Activated CD8-positive, alpha-beta memory T cell treated with anti-CD3 and anti-CD28 coated beads, Interleukin-2, amount 50 U/mL, for 1 hour (primary cell): ENCODE measurements around the gene RFX7.

Experiments
- DNase-seq: peaks from one replicate; pipeline ENCODE4 v3.0.0-alpha.2; 2020; ENCODE audit errors: extremely low read depth

Gene RFX7

GRCh38 chr15:56126409-56126808, 117.3 kb downstream of the RFX7 start:
- no peak for DNase-seq

GRCh38 chr15:56124391-56124790, 119.3 kb downstream of the RFX7 start:
- no peak for DNase-seq

GRCh38 chr15:56105855-56106254, 137.8 kb downstream of the RFX7 start:
- DNase-seq, result no peak

DNA sequence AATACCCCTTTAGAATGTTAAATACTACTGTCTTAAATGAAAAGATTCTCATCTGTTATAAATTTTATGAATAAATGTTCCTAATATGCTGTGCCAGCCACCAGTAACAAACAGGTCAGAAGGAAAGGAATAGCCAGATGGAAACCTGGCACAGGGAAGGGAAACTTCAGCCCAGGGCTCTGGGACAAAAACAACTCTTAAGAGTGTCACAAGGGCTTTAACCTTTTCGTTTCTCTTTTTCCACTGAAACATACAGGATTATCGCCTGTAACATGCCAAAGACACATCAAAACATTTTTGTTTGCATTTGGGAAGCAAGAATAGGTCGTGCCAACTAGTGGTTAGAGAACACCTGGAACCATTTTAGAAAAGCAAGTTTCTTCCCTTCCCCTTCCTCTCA, 141.2 kb downstream of the RFX7 start:
- no peak for DNase-seq

DNA sequence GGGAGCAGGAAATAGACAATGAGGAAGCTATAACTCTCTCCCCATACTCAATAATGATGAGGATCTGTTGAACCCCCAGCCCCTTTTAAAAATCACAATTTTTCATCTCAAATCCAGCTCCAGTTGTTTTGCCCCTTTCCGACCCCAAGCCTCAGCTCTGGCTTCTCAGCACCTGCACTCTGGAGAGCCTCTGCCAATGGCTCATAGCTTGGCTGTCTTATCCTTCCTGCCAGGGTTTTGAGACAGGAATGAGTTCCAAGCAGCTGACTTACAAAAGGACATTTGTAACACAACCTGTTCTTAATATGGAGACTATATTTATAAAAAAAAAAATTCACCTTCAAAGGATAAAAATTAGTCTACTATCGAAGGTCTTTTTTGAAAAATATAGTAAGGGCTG, 144.4 kb downstream of the RFX7 start:
- no peak for DNase-seq

GRCh38 chr15:56098195-56098863, 145.3 kb downstream of the RFX7 start:
- no peak for DNase-seq

- DNase-seq, result no peak
Observed at GRCh38 chr15:56095406-56095805, 148.3 kb downstream of the RFX7 start.

DNA sequence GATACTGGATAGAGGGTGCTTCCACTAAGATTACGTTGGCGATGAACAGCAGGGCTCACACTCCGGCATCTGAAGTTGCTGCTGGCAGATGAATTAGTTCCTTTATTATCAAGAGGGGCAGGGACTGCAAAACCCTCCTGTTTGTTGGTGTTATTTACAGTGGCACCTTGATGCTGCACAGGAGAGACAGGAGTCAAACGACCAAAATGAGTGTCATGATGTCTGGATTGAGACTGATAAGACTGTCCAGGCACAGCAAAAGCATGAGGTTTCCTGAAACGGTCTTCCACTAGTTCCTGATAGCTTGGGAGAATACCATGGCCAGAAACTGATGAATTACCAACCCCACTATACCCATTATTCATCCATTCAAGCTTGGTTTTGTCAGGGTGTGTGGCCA, 149.5 kb downstream of the RFX7 start:
- DNase-seq, result no peak

- DNase-seq, result no peak
Observed at GRCh38 chr15:56088389-56088788, 155.3 kb downstream of the RFX7 start.

DNA sequence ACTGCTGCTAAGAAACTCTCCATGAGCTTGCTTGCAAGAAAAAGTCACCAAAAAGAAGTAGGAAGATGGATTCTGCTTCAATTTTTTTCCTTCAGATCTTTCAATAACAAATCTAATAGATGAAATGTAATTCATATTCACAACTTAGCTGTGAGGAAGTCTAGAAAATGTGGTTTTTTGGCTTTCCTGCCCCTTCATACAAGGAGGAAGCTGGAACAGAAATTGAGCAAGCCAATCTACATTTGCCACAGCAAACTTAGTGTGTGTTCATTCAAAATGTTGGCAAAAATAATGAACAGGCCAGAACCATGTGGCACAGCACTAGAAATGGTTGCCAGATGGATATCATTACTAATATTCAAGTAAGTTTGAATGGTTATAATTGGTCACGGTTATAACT, 157.1 kb downstream of the RFX7 start:
- DNase-seq, result no peak

GRCh38 chr15:56082263-56082761, 161.4 kb downstream of the RFX7 start:
- no peak for DNase-seq

DNA sequence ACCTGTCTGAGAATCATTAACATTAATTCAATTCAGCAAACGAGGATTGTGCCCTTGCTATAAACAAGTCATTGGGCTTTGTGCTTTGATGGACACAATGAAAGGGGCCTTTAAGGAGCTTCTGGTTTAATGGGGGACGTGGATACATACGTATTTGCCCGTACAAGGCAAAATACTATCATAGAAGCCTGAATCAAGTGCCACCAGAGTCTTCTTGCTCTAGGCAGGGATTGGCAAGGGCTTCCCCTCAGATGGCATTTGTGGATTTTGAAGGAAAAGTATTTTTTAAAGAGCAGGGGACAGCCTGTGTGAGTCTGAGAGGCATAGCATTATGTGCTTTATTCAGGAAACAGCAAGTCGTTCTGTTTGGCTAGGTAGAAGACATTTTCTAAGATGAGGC, 166.6 kb downstream of the RFX7 start:
- DNase-seq, result no peak

DNA sequence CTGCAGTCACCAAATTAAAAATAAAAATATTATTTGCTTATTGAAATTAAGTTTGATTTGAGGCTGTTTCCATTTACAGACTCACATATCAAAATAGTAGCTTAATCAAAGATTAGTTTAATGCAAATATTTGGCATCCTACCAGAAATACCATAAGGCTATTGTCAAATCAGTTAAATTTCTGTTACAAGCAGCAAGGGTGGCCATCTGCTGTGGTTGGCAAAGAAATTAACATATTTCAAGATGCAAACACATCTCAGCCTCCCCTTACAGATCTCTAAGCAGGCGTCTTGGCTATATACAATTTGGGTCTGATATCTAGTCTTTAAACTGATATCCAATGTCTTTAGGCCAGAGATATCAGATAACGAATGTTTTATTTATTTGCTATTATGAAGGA, 167.0 kb downstream of the RFX7 start:
- no peak for DNase-seq

GRCh38 chr15:56074481-56075265, 169.0 kb downstream of the RFX7 start:
- DNase-seq, result no peak

DNA sequence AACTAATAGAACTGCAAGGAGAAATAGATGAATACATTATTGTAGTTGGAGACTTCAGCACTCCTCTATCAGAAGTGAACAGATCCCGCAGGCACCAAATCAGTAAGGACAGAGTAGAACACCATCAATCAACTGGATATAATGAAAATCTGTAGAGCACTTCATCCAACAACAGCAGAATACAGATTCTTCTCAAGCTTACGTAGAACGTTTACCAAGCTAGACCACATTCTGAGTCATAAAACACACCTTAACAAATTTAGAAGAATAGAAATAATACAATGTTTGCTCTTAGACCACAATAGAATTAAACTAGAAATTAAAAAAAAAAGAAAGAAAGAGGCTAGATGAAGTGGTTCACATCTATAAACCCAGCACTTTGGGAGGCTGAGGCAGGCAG, 179.5 kb downstream of the RFX7 start:
- no peak for DNase-seq

DNA sequence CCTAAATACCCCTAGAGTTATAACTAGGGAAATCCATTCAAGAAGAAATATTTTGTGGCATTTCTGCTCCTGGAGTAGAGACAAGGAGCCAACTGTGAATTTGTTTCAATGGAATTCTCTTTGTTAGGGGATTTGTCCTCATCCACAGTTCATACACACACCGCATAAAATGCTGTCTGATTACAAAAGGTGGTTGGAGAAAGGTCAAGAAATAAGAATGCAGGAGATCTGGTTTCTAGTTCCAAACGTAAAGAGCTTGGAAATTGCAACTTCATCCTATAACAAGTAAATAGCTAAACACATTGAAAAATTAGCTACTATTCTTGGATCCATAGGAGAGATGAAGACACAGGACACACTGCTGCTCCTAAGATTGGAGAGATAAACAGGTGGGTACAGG, 184.0 kb downstream of the RFX7 start:
- DNase-seq, result no peak

DNA sequence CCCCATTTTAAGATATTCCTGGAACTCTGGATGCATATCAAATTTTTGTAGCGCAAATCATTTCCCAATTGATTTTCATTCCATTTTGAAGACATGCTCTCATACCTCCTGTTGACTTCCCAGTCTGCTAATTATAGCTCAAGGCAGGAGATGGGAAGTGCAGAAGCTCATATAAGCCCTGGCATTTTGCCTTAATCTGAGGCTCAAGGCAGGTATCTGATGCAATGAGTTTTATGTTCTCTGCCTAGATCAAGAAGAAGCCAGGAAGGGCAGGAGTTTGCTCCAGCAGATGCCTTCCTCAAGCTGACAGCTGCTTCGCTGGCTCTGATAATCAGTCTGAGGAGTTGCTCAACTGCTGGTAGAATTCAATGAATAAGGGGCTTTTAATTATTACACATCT, 184.7 kb downstream of the RFX7 start:
- no peak for DNase-seq

- DNase-seq, result no peak
Observed at GRCh38 chr15:56056626-56057025, 187.1 kb downstream of the RFX7 start.

- no peak for DNase-seq
Observed at GRCh38 chr15:56053046-56053400, 190.7 kb downstream of the RFX7 start.

- DNase-seq, result no peak
Observed at GRCh38 chr15:56052395-56053045, 191.2 kb downstream of the RFX7 start.

DNA sequence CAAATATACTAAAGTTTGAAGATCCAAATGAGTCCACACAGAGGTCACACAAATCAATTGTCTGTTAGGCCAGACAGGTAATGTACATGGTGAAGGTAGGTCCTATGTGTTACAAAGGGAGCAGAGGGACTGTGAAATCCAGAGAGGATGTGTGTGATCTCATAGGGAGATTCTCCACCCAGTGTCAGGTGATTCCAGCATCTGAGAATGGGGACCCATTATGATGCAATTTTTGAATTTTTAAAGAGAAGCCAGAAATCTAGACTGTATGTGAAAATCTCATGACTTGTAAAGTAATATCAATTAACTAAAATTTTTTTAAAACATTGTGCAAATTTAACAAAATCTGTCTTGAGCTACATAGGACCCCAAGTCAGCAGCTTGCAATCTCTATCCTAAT, 192.0 kb downstream of the RFX7 start:
- no peak for DNase-seq

- no peak for DNase-seq
Observed at GRCh38 chr15:56049577-56049976, 194.1 kb downstream of the RFX7 start.

DNA sequence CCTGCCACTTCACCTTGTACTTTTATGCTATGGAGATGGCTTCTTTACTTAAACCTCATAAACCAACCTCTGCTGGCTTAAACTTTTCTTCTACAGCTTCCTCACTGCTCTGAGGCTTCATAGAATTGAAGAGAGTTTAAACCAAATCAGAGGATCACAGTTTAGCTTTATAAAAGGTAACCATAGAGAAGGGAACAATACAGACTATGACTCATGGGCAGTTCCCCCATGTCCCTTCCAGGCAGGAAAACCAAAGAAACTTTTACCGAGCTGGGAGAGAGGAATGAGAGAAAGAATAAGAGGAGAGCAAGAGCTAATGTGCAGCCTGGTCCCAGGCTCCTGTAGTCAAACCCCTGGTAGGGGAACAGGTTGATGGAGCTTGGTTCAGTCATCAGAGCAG, 196.3 kb downstream of the RFX7 start:
- DNase-seq, result no peak
